HG03457 (cell line): ENCODE results near the gene UNC119.
A peak's percentile ranks its signal among the peaks of the same experiment; 100 is the strongest.
"Not testable (repeated sequence)": the region's sequence is repeated elsewhere in the genome, so short reads cannot be mapped to it uniquely, and the experiment has no call there.

Experiments used
- ATAC-seq: cut with Tn5 transposase; IDR thresholded peaks from one replicate; pipeline ENCODE4 v1.9.1; 2021; ENCODE audit warnings: moderate number of reproducible peaks; ENCODE audit not compliant: unreplicated experiment

Gene UNC119

GRCh38 chr17:28552176-28552999 is at the start of gene UNC119:
TSS of gene UNC119 (minus strand) at chr17:28552624. CDS start at chr17:28552557, 67 bp downstream.
- peak; percentile 47 for ATAC-seq

GRCh38 chr17:28599311-28600184 is 47.1 kb upstream of the UNC119 start:
- peak; percentile 28 for ATAC-seq

GRCh38 chr17:28598799-28599310 is 46.4 kb upstream of the UNC119 start, which contains the start of gene SPAG5:
TSS of gene SPAG5 (minus strand) at chr17:28599025. CDS start at chr17:28598946, 79 bp downstream.
- ATAC-seq, result peak; percentile 66

- no peak for ATAC-seq
Observed at GRCh38 chr17:28598389-28598788, 46.0 kb upstream of the UNC119 start.

GRCh38 chr17:28597606-28598383 is 45.4 kb upstream of the UNC119 start:
- ATAC-seq, result no peak

GRCh38 chr17:28592260-28592659 is 39.8 kb upstream of the UNC119 start:
- ATAC-seq, result no peak

GRCh38 chr17:28585851-28586250 is 33.4 kb upstream of the UNC119 start:
- no peak for ATAC-seq

GRCh38 chr17:28584434-28584833 is 32.0 kb upstream of the UNC119 start:
- no peak for ATAC-seq

GRCh38 chr17:28582513-28582912 is 30.1 kb upstream of the UNC119 start:
- ATAC-seq, result no peak

- no peak for ATAC-seq
Observed at GRCh38 chr17:28580959-28581358, 28.5 kb upstream of the UNC119 start.

- no peak for ATAC-seq
Observed at GRCh38 chr17:28579526-28579925, 27.1 kb upstream of the UNC119 start.

GRCh38 chr17:28578246-28579195 is 26.1 kb upstream of the UNC119 start:
- ATAC-seq, result no peak

GRCh38 chr17:28577466-28577824 is 25.0 kb upstream of the UNC119 start:
- no peak for ATAC-seq

GRCh38 chr17:28576758-28577465 is 24.5 kb upstream of the UNC119 start, which contains the start of gene ALDOC:
TSS of gene ALDOC (minus strand) at chr17:28576895. CDS start at chr17:28575532, 1,363 bp downstream.
- ATAC-seq, result peak; percentile 60

- not testable (repeated sequence) for ATAC-seq
Observed at GRCh38 chr17:28576016-28576415, 23.6 kb upstream of the UNC119 start.

GRCh38 chr17:28575126-28575795 is 22.8 kb upstream of the UNC119 start:
- no peak for ATAC-seq

- ATAC-seq, result no peak
Observed at GRCh38 chr17:28574526-28574925, 22.1 kb upstream of the UNC119 start.

GRCh38 chr17:28573966-28574480 is 21.6 kb upstream of the UNC119 start:
- no peak for ATAC-seq
